HFFc6 (cell line): ENCODE results near the gene MYOM1. TPM values are rescaled to one million over a fixed set of nuclear protein-coding genes. Genes with fewer than 3 reads are reported as not detected.
A peak's percentile ranks its signal among the peaks of the same experiment; 100 is the strongest.

Source experiments
- DNase-seq: peaks from one replicate; pipeline ENCODE4 v3.0.0-alpha.2; 2018
- H3K27ac Mint-ChIP-seq: 2 replicates; pipeline ENCODE4 v1.8.0; 2020; ENCODE audit warnings: mild to moderate bottlenecking, mixed read lengths
- H3K27me3 Mint-ChIP-seq: 2 replicates; pipeline ENCODE4 v1.8.0; 2021; ENCODE audit warnings: mild to moderate bottlenecking, moderate library complexity, mixed read lengths; ENCODE audit not compliant: insufficient read depth
- H3K36me3 Mint-ChIP-seq: 2 replicates; pipeline ENCODE4 v1.8.0; 2021; ENCODE audit warnings: low read depth, mixed read lengths
- H3K4me1 Mint-ChIP-seq: 2 replicates; pipeline ENCODE4 v1.8.0; 2020; ENCODE audit warnings: low read depth, mixed read lengths
- H3K4me3 Mint-ChIP-seq: 2 replicates; pipeline ENCODE4 v1.8.0; 2020; ENCODE audit warnings: mild to moderate bottlenecking, moderate library complexity, mixed read lengths
- H3K9me3 Mint-ChIP-seq: 2 replicates; pipeline ENCODE4 v1.8.0; 2020; ENCODE audit warnings: mild to moderate bottlenecking, mixed read lengths
- CTCF ChIP-seq: fragments of 200-600 bp; sonication (generic); IDR thresholded peaks from 2 replicates; pipeline ENCODE4 v1.5.0; 2021; ENCODE audit warnings: antibody characterized with exemption, mild to moderate bottlenecking
- total RNA-seq, 6 experiments: library from RNA; stranded (reverse); fragmentation: NEBNext Ultra II Directional; extraction: Animal tissue kit (Norgen Biotek cat#: 25700); gene quantifications; 2 replicates in 1 of 6; 3 replicates in 5 of 6; pipeline ENCODE4 v1.2.3, GENCODE V29; 2021

Gene MYOM1
- total RNA-seq, 6 experiments from 2014 or later = 0.03 to 0.14 (median 0.06) TPM; not detected in 2

- H3K4me1 Mint-ChIP-seq = peaks cover 74% of the 10 kb centered on the region
Measured at GRCh38 chr18:3264362-3264761, 44.6 kb upstream of the MYOM1 start.

GRCh38 chr18:3263132-3263700 lies 43.4 kb upstream of the MYOM1 start:
- DNase-seq = no peak
- Mint-ChIP-seq H3K4me1 (peaks cover 71% of the 10 kb centered on the region), H3K36me3 (peaks cover 42% of the 10 kb centered on the region), H3K27ac (peak overlapping the region; percentile 95), H3K4me3 (peak overlapping the region; percentile 97), H3K27me3 (no peaks in the 10 kb centered on the region), H3K9me3 (no peaks in the 10 kb centered on the region)
- TF ChIP-seq CTCF = no peak

More at GRCh38 chr18:3264362-3264761, 44.6 kb upstream of the MYOM1 start:
- TF ChIP-seq CTCF = no peak
- no peak for DNase-seq
- peak overlapping the region; percentile 36; the same call in 1 of the 2 replicates for H3K27ac Mint-ChIP-seq
- H3K9me3 Mint-ChIP-seq = no peaks in the 10 kb centered on the region
- H3K36me3 Mint-ChIP-seq = peaks cover 32% of the 10 kb centered on the region
- H3K4me3 Mint-ChIP-seq = peak overlapping the region; percentile 97
- H3K27me3 Mint-ChIP-seq = no peaks in the 10 kb centered on the region

- Mint-ChIP-seq H3K27me3 (no peaks in the 10 kb centered on the region), H3K36me3 (peaks cover 49% of the 10 kb centered on the region), H3K4me1 (peaks cover 73% of the 10 kb centered on the region), H3K27ac (peak overlapping the region; percentile 97), H3K9me3 (no peaks in the 10 kb centered on the region), H3K4me3 (peak overlapping the region; percentile 97)
- no peak for DNase-seq
- TF ChIP-seq CTCF = no peak; the same call in 1 of the 2 replicates
Measured at GRCh38 chr18:3262234-3263131, 42.7 kb upstream of the MYOM1 start.

- peaks cover 54% of the 10 kb centered on the region for H3K36me3 Mint-ChIP-seq
- H3K27me3 Mint-ChIP-seq = no peaks in the 10 kb centered on the region
- H3K4me3 Mint-ChIP-seq = peak within 1 kb of the TSS; percentile 97
- H3K4me1 Mint-ChIP-seq = peaks cover 73% of the 10 kb centered on the region
- H3K9me3 Mint-ChIP-seq = no peaks in the 10 kb centered on the region
- peak within 1 kb of the TSS; percentile 97 for H3K27ac Mint-ChIP-seq
- TF ChIP-seq CTCF = peak; percentile 21; the same call in 1 of the 2 replicates
- DNase-seq = peak; percentile 80
Measured at GRCh38 chr18:3261373-3262233, 41.8 kb upstream of the MYOM1 start, which contains the start of gene MYL12B. Gene MYL12B, plus strand, starts transcription at chr18:3262133. Its CDS starts 10,766 bp downstream, at chr18:3272899.

GRCh38 chr18:3260995-3261372 lies 41.2 kb upstream of the MYOM1 start:
- Mint-ChIP-seq H3K4me3 (peak overlapping the region; percentile 97), H3K36me3 (peaks cover 60% of the 10 kb centered on the region), H3K27ac (peak overlapping the region; percentile 97), H3K27me3 (no peaks in the 10 kb centered on the region), H3K4me1 (peaks cover 73% of the 10 kb centered on the region), H3K9me3 (no peaks in the 10 kb centered on the region)
- no peak for TF ChIP-seq CTCF
- no peak for DNase-seq
